Measurements from ENCODE around the gene GNG7.

Gene GNG7

GRCh38 chr19:2517881-2518601, 184.5 kb downstream of the GNG7 start:
- no peak for TF ChIP-seq EZH2phosphoT487 (IDR thresholded peaks at IDR 0.05; ENCODE audit: borderline replicate concordance)
- TF ChIP-seq CTCF (conservative IDR thresholded peaks at IDR 0.05; ENCODE audit: low read length), result no peak
- Histone ChIP-seq H3K36me3 (ENCODE audit: insufficient read depth, low read length) (no peaks in the 10 kb centered on the region), H3K79me2 (ENCODE audit: insufficient read depth, low read length) (no peaks in the 10 kb centered on the region), H3F3A (ENCODE audit: low read depth) (no peaks in the 10 kb centered on the region), H3K4me3 (ENCODE audit: low read length, poor library complexity, severe bottlenecking) (peak overlapping the region; percentile 30), H3K9ac (ENCODE audit: low read depth, low read length, poor library complexity, severe bottlenecking) (no peak overlapping the region), H3K27me3 (ENCODE audit: insufficient read depth, low read length, poor library complexity, severe bottlenecking) (no peaks in the 10 kb centered on the region), H3K9me2 (replicated peaks; ENCODE audit: low read depth, low read length) (no peaks in the 10 kb centered on the region), H3K4me2 (ENCODE audit: low read depth, low read length, poor library complexity, severe bottlenecking) (peak overlapping the region; percentile 59), H4K20me1 (ENCODE audit: insufficient read depth, low read length, poor library complexity, severe bottlenecking) (no peaks in the 10 kb centered on the region), H3K9me3 (ENCODE audit: insufficient read depth, low read depth, low read length) (no peaks in the 10 kb centered on the region), H2AFZ (ENCODE audit: low read length) (peak overlapping the region; percentile 84; the same call in 1 of the 2 replicates), H3K4me1 (ENCODE audit: insufficient read depth, low read length, poor library complexity, severe bottlenecking) (peaks cover 9% of the 10 kb centered on the region)

- Histone ChIP-seq H3K9ac (ENCODE audit: low read depth, low read length, poor library complexity, severe bottlenecking) (no peak overlapping the region), H3K27me3 (ENCODE audit: insufficient read depth, low read length, poor library complexity, severe bottlenecking) (no peaks in the 10 kb centered on the region), H3K79me2 (ENCODE audit: insufficient read depth, low read length) (no peaks in the 10 kb centered on the region), H3K4me1 (ENCODE audit: insufficient read depth, low read length, poor library complexity, severe bottlenecking) (peaks cover 9% of the 10 kb centered on the region), H3K9me2 (replicated peaks; ENCODE audit: low read depth, low read length) (no peaks in the 10 kb centered on the region), H3K36me3 (ENCODE audit: insufficient read depth, low read length) (no peaks in the 10 kb centered on the region), H2AFZ (ENCODE audit: low read length) (no peak overlapping the region), H3F3A (ENCODE audit: low read depth) (no peaks in the 10 kb centered on the region), H3K9me3 (ENCODE audit: insufficient read depth, low read depth, low read length) (no peaks in the 10 kb centered on the region), H3K4me3 (ENCODE audit: low read length, poor library complexity, severe bottlenecking) (no peak overlapping the region), H3K4me2 (ENCODE audit: low read depth, low read length, poor library complexity, severe bottlenecking) (no peak overlapping the region), H4K20me1 (ENCODE audit: insufficient read depth, low read length, poor library complexity, severe bottlenecking) (no peaks in the 10 kb centered on the region)
- TF ChIP-seq EZH2phosphoT487 (IDR thresholded peaks at IDR 0.05; ENCODE audit: borderline replicate concordance), result no peak
Measured at GRCh38 chr19:2516727-2517126, 185.8 kb downstream of the GNG7 start.

- Histone ChIP-seq H3K27me3 (ENCODE audit: insufficient read depth, low read length, poor library complexity, severe bottlenecking) (no peaks in the 10 kb centered on the region), H3K9me3 (ENCODE audit: insufficient read depth, low read depth, low read length) (no peaks in the 10 kb centered on the region), H2AFZ (ENCODE audit: low read length) (no peak overlapping the region), H3K9me2 (replicated peaks; ENCODE audit: low read depth, low read length) (no peaks in the 10 kb centered on the region), H3K4me1 (ENCODE audit: insufficient read depth, low read length, poor library complexity, severe bottlenecking) (peaks cover 9% of the 10 kb centered on the region), H3K4me2 (ENCODE audit: low read depth, low read length, poor library complexity, severe bottlenecking) (no peak overlapping the region), H3K79me2 (ENCODE audit: insufficient read depth, low read length) (no peaks in the 10 kb centered on the region), H3F3A (ENCODE audit: low read depth) (no peaks in the 10 kb centered on the region), H3K4me3 (ENCODE audit: low read length, poor library complexity, severe bottlenecking) (no peak overlapping the region), H4K20me1 (ENCODE audit: insufficient read depth, low read length, poor library complexity, severe bottlenecking) (no peaks in the 10 kb centered on the region), H3K36me3 (ENCODE audit: insufficient read depth, low read length) (no peaks in the 10 kb centered on the region), H3K9ac (ENCODE audit: low read depth, low read length, poor library complexity, severe bottlenecking) (no peak overlapping the region)
- no peak for TF ChIP-seq CTCF (conservative IDR thresholded peaks at IDR 0.05; ENCODE audit: low read length)
- TF ChIP-seq EZH2phosphoT487 (IDR thresholded peaks at IDR 0.05; ENCODE audit: borderline replicate concordance), result no peak
Measured at GRCh38 chr19:2514981-2515518, 187.4 kb downstream of the GNG7 start.
